Cardiac septum (tissue), 1 donor: ENCODE data around the gene RGS9. TPM values are rescaled to one million over a fixed set of nuclear protein-coding genes. Genes with fewer than 3 reads are reported as not detected.
"Not testable (repeated sequence)": the region's sequence is repeated elsewhere in the genome, so short reads cannot be mapped to it uniquely, and the experiment has no call there.

ENCODE experiments used
- DNase-seq: peaks from one replicate; pipeline ENCODE4 v3.0.0-alpha.2; 2020; ENCODE audit warnings: low spot score
- intact Hi-C: fragments of 100-400 bp; cut with DNase I; formaldehyde crosslinking; loops from one replicate; pipeline ENCODE4 v1.14.0; 2022
- total RNA-seq: library from RNA; stranded (reverse); fragmentation: NEBNext Ultra II Directional; extraction: Animal tissue kit (Norgen Biotek cat#: 25700); gene quantifications from one replicate; pipeline ENCODE4 v1.2.1, GENCODE V29; 2021
- donor health status: DM: no; HTN: no; CAD: no.

The RGS9 gene
- total RNA-seq, 1 donor from 2014 or later, result 0.38 TPM

- intact Hi-C loops, result no loop called here
- no peak for DNase-seq
Observed at GRCh38 chr17:65176646-65177409, 39.7 kb downstream of the RGS9 start.

- DNase-seq, result no peak
- intact Hi-C loops, result no loop called here
Observed at GRCh38 chr17:65177901-65178300, 40.7 kb downstream of the RGS9 start.

- intact Hi-C loops, DNase-seq: not testable (repeated sequence)
Observed at GRCh38 chr17:65180276-65180675, 43.1 kb downstream of the RGS9 start.

GRCh38 chr17:65180752-65181236 lies 43.6 kb downstream of the RGS9 start:
- DNase-seq, result not testable (repeated sequence)

GRCh38 chr17:65181237-65182061 lies 44.3 kb downstream of the RGS9 start:
- DNase-seq, result no peak
- intact Hi-C loops, result no loop called here

More at GRCh38 chr17:65180752-65181236, 43.6 kb downstream of the RGS9 start:
- intact Hi-C loops, result not testable (repeated sequence)

- intact Hi-C loops, result no loop called here
- DNase-seq, result no peak
Observed at GRCh38 chr17:65182233-65182632, 45.1 kb downstream of the RGS9 start.

GRCh38 chr17:65183736-65184135 lies 46.6 kb downstream of the RGS9 start:
- intact Hi-C loops, result no loop called here
- no peak for DNase-seq

GRCh38 chr17:65184235-65184959 lies 47.2 kb downstream of the RGS9 start:
- intact Hi-C loops, result no loop called here
- no peak for DNase-seq

- intact Hi-C loops, result no loop called here
- no peak for DNase-seq
Observed at GRCh38 chr17:65185062-65185461, 47.9 kb downstream of the RGS9 start.

GRCh38 chr17:65185668-65186382 lies 48.7 kb downstream of the RGS9 start:
- DNase-seq, result no peak
- intact Hi-C loops, result no loop called here

GRCh38 chr17:65190467-65191097 lies 53.4 kb downstream of the RGS9 start:
- intact Hi-C loops, result no loop called here
- DNase-seq, result no peak

GRCh38 chr17:65191811-65192740 lies 54.9 kb downstream of the RGS9 start:
- DNase-seq, result no peak
- intact Hi-C loops, result no loop called here

GRCh38 chr17:65193305-65193704 lies 56.1 kb downstream of the RGS9 start:
- intact Hi-C loops, result no loop called here
- DNase-seq, result no peak

- intact Hi-C loops, result no loop called here
- no peak for DNase-seq
Observed at GRCh38 chr17:65193716-65194293, 56.6 kb downstream of the RGS9 start.

- intact Hi-C loops, result loop anchor here (5.0 kb wide), 1 partner anchor 268 kb away; no protein-coding TSS in a partner anchor
Observed at GRCh38 chr17:65194670-65195334, 57.6 kb downstream of the RGS9 start.

GRCh38 chr17:65195716-65196115 lies 58.5 kb downstream of the RGS9 start:
- intact Hi-C loops, result loop anchor here (5.0 kb wide), 1 partner anchor 268 kb away; no protein-coding TSS in a partner anchor
- no peak for DNase-seq

More at GRCh38 chr17:65194670-65195334, 57.6 kb downstream of the RGS9 start:
- no peak for DNase-seq

- DNase-seq, result no peak
- intact Hi-C loops, result loop anchor here (5.0 kb wide), 1 partner anchor 269 kb away; no protein-coding TSS in a partner anchor
Observed at GRCh38 chr17:65196617-65197016, 59.4 kb downstream of the RGS9 start.
